Calu3 (cell line): Measurements from ENCODE around the gene RNF8. TPM values are rescaled to one million over a fixed set of nuclear protein-coding genes. Genes with fewer than 3 reads are reported as not detected.

ENCODE experiments used
- BruUV-seq: library from RNA; stranded (reverse); fragments of 400-500 nt; replicated peaks from 2 replicates; lab custom pipeline; 2021; lab: Mats Ljungman, UMichigan
- CTCF ChIA-PET: fragments of 300-600 bp; sonication (Branson Sonifier 250); formaldehyde crosslinking; loops from one replicate; lab custom pipeline; 2022; ENCODE audit warnings: antibody characterized with exemption; lab: Charles Lee
- DNase-seq: peaks from one replicate; pipeline ENCODE4 v3.0.0; 2022
- H3K27ac Mint-ChIP-seq: one replicate; pipeline ENCODE4 v1.8.0; 2022; ENCODE audit warnings: mixed read lengths; ENCODE audit not compliant: unreplicated experiment
- H3K27me3 Mint-ChIP-seq: one replicate; pipeline ENCODE4 v1.8.0; 2022; ENCODE audit warnings: mixed read lengths; ENCODE audit not compliant: unreplicated experiment
- H3K36me3 Mint-ChIP-seq: one replicate; pipeline ENCODE4 v1.8.0; 2022; ENCODE audit warnings: mild to moderate bottlenecking, moderate library complexity, mixed read lengths; ENCODE audit not compliant: insufficient read depth, unreplicated experiment
- H3K4me1 Mint-ChIP-seq: one replicate; pipeline ENCODE4 v1.8.0; 2022; ENCODE audit warnings: mild to moderate bottlenecking, low read depth, mixed read lengths; ENCODE audit not compliant: unreplicated experiment
- H3K4me3 Mint-ChIP-seq: one replicate; pipeline ENCODE4 v1.8.0; 2022; ENCODE audit warnings: mild to moderate bottlenecking, low read depth, moderate library complexity, mixed read lengths; ENCODE audit not compliant: unreplicated experiment
- H3K9me3 Mint-ChIP-seq: one replicate; pipeline ENCODE4 v1.8.0; 2022; ENCODE audit warnings: low read depth, mixed read lengths; ENCODE audit not compliant: unreplicated experiment
- CTCF ChIP-seq: fragments of 200-600 bp; IDR thresholded peaks from one replicate; pipeline ENCODE4 v1.8.0; 2022; ENCODE audit warnings: antibody characterized with exemption; ENCODE audit not compliant: unreplicated experiment
- intact Hi-C: fragments of 100-400 bp; cut with micrococcal nuclease; formaldehyde crosslinking; loops from one replicate; pipeline ENCODE4 v1.10.0; 2022; ENCODE audit not compliant: unreplicated experiment
- total RNA-seq: library from RNA; stranded (reverse); gene quantifications from 2 replicates; pipeline ENCODE4 v1.2.3, GENCODE V29; 2022

RNF8 gene
- total RNA-seq, 1 experiment from 2014 or later: 17.1 TPM

DNA sequence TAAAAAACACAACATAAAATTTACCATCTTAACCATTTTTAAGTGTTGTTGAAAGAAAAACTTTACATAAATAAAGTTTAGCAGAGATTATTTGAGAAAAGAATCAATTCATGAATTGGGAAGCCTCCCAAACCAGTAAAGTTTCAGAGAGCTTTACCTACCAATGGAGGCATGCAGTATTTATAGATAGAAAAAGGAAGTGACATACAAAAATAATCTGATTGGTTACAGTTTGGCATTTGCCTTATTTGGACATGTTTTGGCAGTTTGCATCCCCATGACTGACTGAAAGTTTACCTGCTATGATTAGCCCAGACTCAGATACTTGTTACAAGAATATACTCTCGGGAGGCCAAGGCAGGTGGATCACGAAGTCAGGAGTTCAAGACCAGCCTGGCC lies 75.6 kb downstream of the RNF8 start:
- TF ChIP-seq CTCF: no peak
- BruUV-seq: no TSS peak
- no peaks in the 10 kb centered on the region for H3K9me3 Mint-ChIP-seq
- CTCF ChIA-PET: no interaction called here
- intact Hi-C loops: no loop called here
- H3K27ac Mint-ChIP-seq: no peak overlapping the region
- no peak for DNase-seq
- peaks cover 24% of the 10 kb centered on the region for H3K27me3 Mint-ChIP-seq
- H3K36me3 Mint-ChIP-seq: peaks cover 22% of the 10 kb centered on the region
- H3K4me1 Mint-ChIP-seq: peaks cover 20% of the 10 kb centered on the region
- H3K4me3 Mint-ChIP-seq: no peak overlapping the region

GRCh38 chr6:37432590-37432915 lies 78.8 kb downstream of the RNF8 start:
- no peak for DNase-seq
- intact Hi-C loops: loop anchor here (5.0 kb wide), 1 partner anchor 50 kb away; no protein-coding TSS in a partner anchor
- peaks cover 28% of the 10 kb centered on the region for H3K36me3 Mint-ChIP-seq
- no peaks in the 10 kb centered on the region for H3K9me3 Mint-ChIP-seq
- peak overlapping the region; percentile 87 for H3K4me3 Mint-ChIP-seq
- TSS peak; percentile 98 for BruUV-seq
- peak overlapping the region; percentile 75 for H3K27ac Mint-ChIP-seq
- CTCF ChIA-PET: interaction anchor here (0.9 kb wide), 1 partner anchor 110 kb away, joined by 3 read pairs; no protein-coding TSS in a partner anchor
- H3K27me3 Mint-ChIP-seq: peaks cover 12% of the 10 kb centered on the region
- no peak for TF ChIP-seq CTCF
- peaks cover 28% of the 10 kb centered on the region for H3K4me1 Mint-ChIP-seq

- peak; percentile 98 for DNase-seq
- no TSS peak for BruUV-seq
- peak within 1 kb of the TSS; percentile 87 for H3K4me3 Mint-ChIP-seq
- H3K4me1 Mint-ChIP-seq: peaks cover 34% of the 10 kb centered on the region
- peaks cover 7% of the 10 kb centered on the region for H3K27me3 Mint-ChIP-seq
- intact Hi-C loops: loop anchor here (5.0 kb wide), 1 partner anchor 51 kb away; no protein-coding TSS in a partner anchor
- no peaks in the 10 kb centered on the region for H3K9me3 Mint-ChIP-seq
- H3K36me3 Mint-ChIP-seq: peaks cover 28% of the 10 kb centered on the region
- CTCF ChIA-PET: interaction anchor here (0.9 kb wide), 1 partner anchor 110 kb away, joined by 3 read pairs; no protein-coding TSS in a partner anchor
- H3K27ac Mint-ChIP-seq: peak within 1 kb of the TSS; percentile 75
- no peak for TF ChIP-seq CTCF
These were observed 79.3 kb downstream of the RNF8 start, which contains the start of gene CMTR1 for GRCh38 chr6:37432916-37433656. Gene CMTR1, plus strand, starts transcription at chr6:37433221. Its CDS starts 2,409 bp downstream, at chr6:37435630.

DNA sequence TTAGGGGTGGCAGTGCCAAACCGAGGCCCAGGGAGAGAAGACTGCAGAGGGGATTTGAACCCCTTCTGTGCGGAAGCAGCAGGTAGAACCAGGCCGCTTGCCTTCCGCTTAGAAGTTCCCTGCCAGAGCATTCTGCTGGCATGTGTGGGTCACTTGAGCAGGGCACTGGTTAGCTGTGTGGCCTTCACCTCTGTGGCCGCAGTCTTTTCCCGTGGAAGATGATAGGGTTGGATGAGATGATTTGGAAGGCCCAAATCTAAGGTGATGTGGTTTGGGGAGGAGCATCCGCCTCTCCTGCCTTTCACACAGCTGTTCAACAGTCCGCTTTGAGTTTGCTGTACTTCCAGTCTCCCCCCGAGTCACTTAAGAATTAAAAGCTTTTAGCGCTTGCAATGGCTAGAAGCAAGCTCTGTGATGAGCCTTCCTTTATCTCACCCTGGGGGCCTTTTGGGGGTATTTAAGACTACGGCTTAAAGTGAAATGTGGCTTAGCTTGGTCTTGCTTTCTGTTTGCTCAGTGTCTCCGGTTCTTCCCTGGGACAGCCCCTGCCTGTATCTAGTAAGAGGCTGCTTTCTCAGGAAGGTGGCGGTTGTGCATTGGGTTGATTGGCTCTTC lies 80.0 kb downstream of the RNF8 start:
- Mint-ChIP-seq H3K27me3 (no peaks in the 10 kb centered on the region), H3K36me3 (peaks cover 28% of the 10 kb centered on the region), H3K4me1 (peaks cover 40% of the 10 kb centered on the region), H3K27ac (peak overlapping the region; percentile 75), H3K9me3 (no peaks in the 10 kb centered on the region), H3K4me3 (peak overlapping the region; percentile 87)
- BruUV-seq: TSS peak; percentile 28
- intact Hi-C loops: loop anchor here (5.0 kb wide), 1 partner anchor 51 kb away; no protein-coding TSS in a partner anchor
- DNase-seq: peak; percentile 36
- CTCF ChIA-PET: no interaction called here
- TF ChIP-seq CTCF: no peak
